ENCODE data around the gene KCNF1.

DNA sequence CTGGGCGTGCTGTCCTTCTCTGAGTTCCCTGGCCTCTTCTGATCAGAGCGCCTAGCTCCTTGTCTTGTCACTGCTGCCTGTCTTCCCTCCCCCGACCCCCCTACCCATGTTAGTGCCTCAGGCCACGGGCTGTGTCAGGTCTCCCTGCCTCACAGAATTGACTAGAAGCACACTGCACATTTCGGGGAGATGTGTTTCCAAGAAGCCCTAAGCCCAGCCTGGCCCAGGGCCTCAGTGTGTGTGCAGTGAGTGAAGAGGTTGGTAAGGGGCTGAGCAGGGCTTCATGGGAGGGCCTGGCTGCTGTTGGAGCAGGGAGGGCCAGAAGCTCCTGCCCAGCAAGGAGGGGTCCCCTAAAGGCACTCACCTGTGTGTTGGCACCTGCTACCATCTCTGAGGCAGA lies 13.1 kb downstream of the KCNF1 start:
- no peak for TF ChIP-seq EZH2 (IDR thresholded peaks at IDR 0.05; ENCODE audit: insufficient read depth, poor library complexity, severe bottlenecking)
- no peak for TF ChIP-seq EZH2phosphoT487 (IDR thresholded peaks at IDR 0.05; ENCODE audit: insufficient read depth, low read depth)

Data from GM23248 (cell line).